Colonic mucosa (tissue), 4 donors: ENCODE data around the gene LTBP3. TPM values are rescaled to one million over a fixed set of nuclear protein-coding genes. Genes with fewer than 3 reads are reported as not detected.

ENCODE experiments used
- DNase-seq: peaks from one replicate; pipeline ENCODE4 v3.0.0-alpha.2; 2020
- H3K27ac ChIP-seq: fragments of 200-600 bp; one replicate; pipeline ENCODE4 v1.8.0; 2021
- H3K27me3 ChIP-seq: fragments of 200-600 bp; one replicate; pipeline ENCODE4 v1.8.0; 2021
- H3K36me3 ChIP-seq: fragments of 200-600 bp; one replicate; pipeline ENCODE4 v1.8.0; 2021
- H3K4me1 ChIP-seq: fragments of 200-600 bp; one replicate; pipeline ENCODE4 v1.8.0; 2021; ENCODE audit warnings: mild to moderate bottlenecking
- H3K4me3 ChIP-seq: fragments of 200-600 bp; one replicate; pipeline ENCODE4 v1.8.0; 2021
- H3K9ac ChIP-seq, 2 donors: one replicate each; pipeline ENCODE4 v1.7.0; 2013; ENCODE audit warnings: control low read depth in 2 of 2, low read depth in 2 of 2, low read length in 2 of 2
- H3K9me3 ChIP-seq: fragments of 200-600 bp; one replicate; pipeline ENCODE4 v1.8.0; 2021
- CTCF ChIP-seq: fragments of 200-600 bp; IDR thresholded peaks from one replicate; pipeline ENCODE4 v1.8.0; 2022; ENCODE audit warnings: antibody characterized with exemption, mild to moderate bottlenecking
- intact Hi-C: fragments of 100-400 bp; cut with DNase I; formaldehyde crosslinking; loops from one replicate; pipeline ENCODE4 v1.14.1; 2022
- total RNA-seq, 2 donors: library from RNA; stranded (reverse); fragmentation: NEBNext Ultra II Directional in 1 of 2; extraction: Animal tissue kit (Norgen Biotek cat#: 25700) in 1 of 2; gene quantifications; one replicate each; pipeline ENCODE4 v1.2.1, GENCODE V29; 2021
- donor health status: healthy.
- donor health status: DM: no; HTN: no; CAD: no.
- donor health status: DM: no; HTN: no; CAD: no.

Gene LTBP3
- total RNA-seq, 2 donors from 2014 or later, result 27.3 to 31.1 TPM

DNA sequence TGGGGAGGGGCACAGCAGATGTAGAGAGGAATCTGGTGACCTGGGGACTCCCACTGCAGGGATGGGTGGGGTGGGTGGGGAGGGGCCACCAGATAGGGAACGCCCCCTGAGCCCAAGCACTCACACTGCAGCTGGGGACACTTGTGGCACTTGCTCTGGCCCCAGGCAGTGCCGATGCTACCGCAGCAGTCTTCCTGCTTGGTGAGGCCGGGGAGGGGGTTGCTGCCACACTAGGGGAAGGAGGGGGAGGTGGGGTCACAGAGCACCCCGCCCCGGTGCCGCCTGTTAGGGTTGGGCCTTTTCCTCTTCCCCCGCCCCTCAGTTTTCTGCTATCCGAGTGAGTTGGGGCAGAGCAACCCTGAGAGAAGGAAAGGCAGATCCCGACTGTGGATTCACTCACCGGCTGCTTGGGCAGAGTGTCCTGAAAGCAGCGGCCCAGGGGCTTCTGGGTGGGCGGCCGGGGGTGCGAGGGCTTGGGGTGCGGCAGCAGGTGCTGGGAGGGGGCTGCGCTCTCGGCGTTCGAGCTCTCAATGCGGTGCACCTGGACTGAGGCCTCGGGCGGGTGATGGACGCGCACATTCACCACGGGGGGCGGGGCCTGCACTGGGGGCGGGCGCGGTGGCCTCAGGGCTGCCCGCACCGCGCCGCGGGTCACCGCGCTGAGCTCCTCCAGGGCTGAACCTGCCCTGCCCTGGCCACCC, 4.7 kb downstream of the LTBP3 start:
- no peaks in the 10 kb centered on the region for H3K9me3 ChIP-seq
- peak; percentile 52 for DNase-seq
- no peaks in the 10 kb centered on the region for H3K36me3 ChIP-seq
- no peaks in the 10 kb centered on the region for H3K27me3 ChIP-seq
- H3K4me3 ChIP-seq, result no peak overlapping the region
- peaks cover 23% of the 10 kb centered on the region for H3K4me1 ChIP-seq
- no peak for TF ChIP-seq CTCF
- intact Hi-C loops, result no loop called here
- no peak overlapping the region for H3K27ac ChIP-seq
- peak overlapping the region in 1 of 2 donors; percentile 34 for H3K9ac ChIP-seq

- no peaks in the 10 kb centered on the region for H3K36me3 ChIP-seq
- intact Hi-C loops, result no loop called here
- no peak for DNase-seq
- no peaks in the 10 kb centered on the region for H3K9me3 ChIP-seq
- peak overlapping the region in 1 of 2 donors; percentile 23 for H3K9ac ChIP-seq
- no peak overlapping the region for H3K4me3 ChIP-seq
- no peaks in the 10 kb centered on the region for H3K27me3 ChIP-seq
- H3K27ac ChIP-seq, result no peak overlapping the region
- peak; percentile 18 for TF ChIP-seq CTCF
- peaks cover 22% of the 10 kb centered on the region for H3K4me1 ChIP-seq
These were observed 5.7 kb downstream of the LTBP3 start for GRCh38 chr11:65552388-65552951.

DNA sequence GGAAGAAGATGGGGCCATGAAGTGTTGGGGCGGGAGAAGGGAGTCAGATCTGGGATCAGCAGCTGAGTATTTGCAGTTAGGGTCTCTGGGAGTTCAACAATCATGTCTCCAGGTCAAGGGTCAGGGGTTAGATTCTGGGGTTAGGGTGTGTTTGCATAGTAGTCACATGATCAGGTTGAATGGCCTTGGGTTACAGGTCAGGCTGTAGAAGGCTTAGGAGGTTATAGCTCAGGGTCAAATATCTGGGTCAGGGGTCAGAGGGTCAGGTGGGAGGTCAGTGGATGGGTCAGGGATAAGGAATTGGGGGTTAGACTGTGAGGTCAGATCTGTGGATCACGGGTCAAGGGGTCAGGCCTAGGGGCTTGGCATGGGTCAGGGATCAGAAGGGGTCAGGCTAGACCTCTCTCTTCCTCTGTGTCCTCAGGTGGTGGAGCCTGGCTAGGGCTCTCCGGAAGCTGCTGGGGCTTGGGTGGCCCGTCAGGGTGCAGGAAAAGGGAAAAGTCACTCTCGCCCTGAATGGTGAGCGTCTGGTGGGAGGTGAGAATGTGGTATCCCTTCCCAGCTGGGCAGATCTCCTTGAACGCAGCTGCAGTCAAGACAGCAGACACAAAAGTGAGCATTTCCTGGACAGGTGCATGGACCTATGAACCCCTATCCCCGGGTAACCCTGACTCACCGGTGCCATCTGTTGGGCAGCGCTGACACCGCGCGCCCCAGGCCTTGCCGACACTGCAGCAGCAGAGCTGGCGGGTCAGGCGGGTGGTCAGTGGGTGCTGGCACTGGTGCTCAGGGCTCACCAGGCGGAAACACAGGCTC, 6.4 kb downstream of the LTBP3 start:
- H3K9me3 ChIP-seq, result no peaks in the 10 kb centered on the region
- H3K27me3 ChIP-seq, result no peaks in the 10 kb centered on the region
- no peaks in the 10 kb centered on the region for H3K36me3 ChIP-seq
- H3K4me3 ChIP-seq, result peak overlapping the region; percentile 20
- TF ChIP-seq CTCF, result peak; percentile 71
- DNase-seq, result peak; percentile 91
- peaks cover 19% of the 10 kb centered on the region for H3K4me1 ChIP-seq
- peak overlapping the region; percentile 86 for H3K27ac ChIP-seq
- intact Hi-C loops, result no loop called here
- H3K9ac ChIP-seq, result peak overlapping the region; percentile 38 to 79

GRCh38 chr11:65549096-65549495, 9.1 kb downstream of the LTBP3 start:
- no peak for DNase-seq
- Histone ChIP-seq H3K9ac (no peak overlapping the region), H3K36me3 (no peaks in the 10 kb centered on the region), H3K4me3 (no peak overlapping the region), H3K9me3 (no peaks in the 10 kb centered on the region), H3K27me3 (no peaks in the 10 kb centered on the region), H3K27ac (no peak overlapping the region), H3K4me1 (peaks cover 7% of the 10 kb centered on the region)
- intact Hi-C loops, result no loop called here
- no peak for TF ChIP-seq CTCF

GRCh38 chr11:65548395-65548794, 9.8 kb downstream of the LTBP3 start:
- no peak for TF ChIP-seq CTCF
- Histone ChIP-seq H3K4me3 (no peak overlapping the region), H3K27ac (no peak overlapping the region), H3K36me3 (no peaks in the 10 kb centered on the region), H3K27me3 (no peaks in the 10 kb centered on the region), H3K4me1 (peaks cover 7% of the 10 kb centered on the region), H3K9me3 (no peaks in the 10 kb centered on the region), H3K9ac (no peak overlapping the region)
- intact Hi-C loops, result no loop called here
- DNase-seq, result no peak
